Measurements from ENCODE around the gene OR5AR1.

The OR5AR1 gene

DNA sequence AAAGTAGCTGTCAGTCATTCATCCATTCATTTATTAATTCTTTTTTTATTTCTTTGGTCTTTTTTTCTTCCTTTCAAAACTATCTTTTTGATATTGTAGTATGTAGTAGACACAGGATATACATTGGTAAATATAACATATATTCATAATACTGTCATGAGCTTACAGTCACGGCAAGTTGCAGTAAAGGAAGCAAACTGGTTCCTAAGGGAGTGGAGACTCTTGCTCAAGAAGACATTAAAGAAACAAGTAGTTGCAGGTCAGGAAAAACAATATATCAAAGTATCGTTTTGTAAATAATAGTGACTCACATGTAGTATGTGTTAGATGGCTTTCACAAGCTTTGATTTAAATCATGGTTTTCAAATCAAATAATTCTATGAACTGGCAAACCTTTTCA lies 7.5 kb downstream of the OR5AR1 start:
- TF ChIP-seq, protein P1, sequence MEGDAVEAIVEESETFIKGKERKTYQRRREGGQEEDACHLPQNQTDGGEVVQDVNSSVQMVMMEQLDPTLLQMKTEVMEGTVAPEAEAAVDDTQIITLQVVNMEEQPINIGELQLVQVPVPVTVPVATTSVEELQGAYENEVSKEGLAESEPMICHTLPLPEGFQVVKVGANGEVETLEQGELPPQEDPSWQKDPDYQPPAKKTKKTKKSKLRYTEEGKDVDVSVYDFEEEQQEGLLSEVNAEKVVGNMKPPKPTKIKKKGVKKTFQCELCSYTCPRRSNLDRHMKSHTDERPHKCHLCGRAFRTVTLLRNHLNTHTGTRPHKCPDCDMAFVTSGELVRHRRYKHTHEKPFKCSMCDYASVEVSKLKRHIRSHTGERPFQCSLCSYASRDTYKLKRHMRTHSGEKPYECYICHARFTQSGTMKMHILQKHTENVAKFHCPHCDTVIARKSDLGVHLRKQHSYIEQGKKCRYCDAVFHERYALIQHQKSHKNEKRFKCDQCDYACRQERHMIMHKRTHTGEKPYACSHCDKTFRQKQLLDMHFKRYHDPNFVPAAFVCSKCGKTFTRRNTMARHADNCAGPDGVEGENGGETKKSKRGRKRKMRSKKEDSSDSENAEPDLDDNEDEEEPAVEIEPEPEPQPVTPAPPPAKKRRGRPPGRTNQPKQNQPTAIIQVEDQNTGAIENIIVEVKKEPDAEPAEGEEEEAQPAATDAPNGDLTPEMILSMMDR (IDR thresholded peaks at IDR 0.05): no peak

DNA sequence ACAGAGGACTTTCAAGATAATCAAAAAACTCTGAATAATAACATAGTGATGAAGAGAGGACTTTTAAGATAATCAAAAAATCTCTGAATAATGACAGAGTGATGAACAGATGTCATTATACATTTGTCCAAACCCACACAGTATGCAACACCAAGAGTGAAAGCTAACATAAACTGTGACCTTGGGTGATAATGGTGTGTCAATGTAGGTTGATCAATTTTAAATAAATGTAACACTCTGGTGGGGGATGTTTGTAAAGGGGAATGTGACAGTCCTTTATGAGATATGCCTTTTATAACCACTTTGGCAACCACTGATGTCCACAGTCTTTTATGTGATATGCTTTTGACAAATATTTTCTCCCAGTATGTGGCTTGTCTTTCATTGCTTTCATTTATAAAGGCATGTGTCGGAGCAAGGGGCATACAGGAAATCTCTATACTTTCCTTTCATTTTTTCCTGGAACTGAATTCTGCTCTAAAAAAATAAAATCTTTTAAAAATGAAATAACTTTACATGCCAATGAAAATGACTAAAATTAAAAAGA lies 25.1 kb downstream of the OR5AR1 start:
- TF ChIP-seq, protein P1 (IDR thresholded peaks at IDR 0.05): no peak

DNA sequence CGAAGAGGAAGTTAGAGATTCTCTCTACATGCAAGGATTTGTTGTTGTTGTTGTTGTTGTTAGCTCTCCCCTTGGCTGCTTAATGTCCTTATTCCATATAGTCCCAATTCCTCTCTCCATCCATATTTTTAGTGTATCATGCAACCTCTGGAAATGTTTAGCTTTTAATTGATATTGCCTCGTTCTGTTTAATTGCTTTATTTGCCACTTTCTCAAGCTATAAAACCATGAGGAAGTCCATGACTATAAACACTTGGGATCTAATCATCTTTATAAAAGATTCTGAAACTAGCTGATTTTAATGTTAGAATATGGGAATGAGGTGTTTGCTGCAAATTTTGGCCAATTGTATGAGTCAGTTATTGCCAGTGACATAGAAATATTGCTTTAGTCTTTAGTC lies 29.9 kb downstream of the OR5AR1 start:
- TF ChIP-seq, protein P1 (IDR thresholded peaks at IDR 0.05): no peak

DNA sequence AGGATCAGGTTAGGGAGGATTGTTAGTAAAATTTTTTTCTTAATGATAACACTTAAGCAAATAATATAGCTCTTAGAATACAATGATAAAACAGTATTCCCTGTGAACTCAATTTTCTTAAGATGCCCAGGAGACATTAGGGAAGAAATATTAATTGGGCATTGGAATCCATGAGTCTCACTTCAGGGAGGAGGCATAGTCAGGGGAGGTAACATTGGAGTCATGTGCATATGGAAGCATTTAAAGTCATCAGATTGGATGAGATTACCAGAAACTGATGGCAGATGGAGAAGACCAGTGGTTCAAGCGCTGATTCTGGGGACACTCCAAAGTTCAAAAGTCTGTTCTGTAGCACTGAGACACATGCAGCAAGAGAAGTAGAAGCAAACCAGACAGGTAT lies 35.3 kb downstream of the OR5AR1 start, which contains the start of gene OR9G1:
TSS of gene OR9G1 (plus strand) at position 301 of the 400 bp plus-strand sequence. CDS start 1,293 bp downstream, outside the sequence.
- TF ChIP-seq, protein P1 (IDR thresholded peaks at IDR 0.05): no peak

DNA sequence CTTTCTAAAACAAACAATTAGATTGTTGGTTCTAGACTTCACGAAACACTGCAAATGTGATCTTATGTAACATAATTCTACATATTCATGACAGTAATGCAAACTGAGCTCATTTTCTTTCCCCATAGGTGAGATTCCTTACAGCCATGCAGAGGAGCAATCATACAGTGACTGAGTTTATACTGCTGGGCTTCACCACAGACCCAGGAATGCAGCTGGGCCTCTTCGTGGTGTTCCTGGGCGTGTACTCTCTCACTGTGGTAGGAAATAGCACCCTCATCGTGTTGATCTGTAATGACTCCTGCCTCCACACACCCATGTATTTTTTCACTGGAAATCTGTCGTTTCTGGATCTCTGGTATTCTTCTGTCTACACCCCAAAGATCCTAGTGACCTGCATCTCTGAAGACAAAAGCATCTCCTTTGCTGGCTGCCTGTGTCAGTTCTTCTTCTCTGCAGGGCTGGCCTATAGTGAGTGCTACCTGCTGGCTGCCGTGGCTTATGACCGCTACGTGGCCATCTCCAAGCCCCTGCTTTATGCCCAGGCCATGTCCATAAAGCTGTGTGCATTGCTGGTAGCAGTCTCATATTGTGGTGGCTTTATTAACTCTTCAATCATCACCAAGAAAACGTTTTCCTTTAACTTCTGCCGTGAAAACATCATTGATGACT lies 36.9 kb downstream of the OR5AR1 start:
- TF ChIP-seq, protein P1 (IDR thresholded peaks at IDR 0.05): no peak

DNA sequence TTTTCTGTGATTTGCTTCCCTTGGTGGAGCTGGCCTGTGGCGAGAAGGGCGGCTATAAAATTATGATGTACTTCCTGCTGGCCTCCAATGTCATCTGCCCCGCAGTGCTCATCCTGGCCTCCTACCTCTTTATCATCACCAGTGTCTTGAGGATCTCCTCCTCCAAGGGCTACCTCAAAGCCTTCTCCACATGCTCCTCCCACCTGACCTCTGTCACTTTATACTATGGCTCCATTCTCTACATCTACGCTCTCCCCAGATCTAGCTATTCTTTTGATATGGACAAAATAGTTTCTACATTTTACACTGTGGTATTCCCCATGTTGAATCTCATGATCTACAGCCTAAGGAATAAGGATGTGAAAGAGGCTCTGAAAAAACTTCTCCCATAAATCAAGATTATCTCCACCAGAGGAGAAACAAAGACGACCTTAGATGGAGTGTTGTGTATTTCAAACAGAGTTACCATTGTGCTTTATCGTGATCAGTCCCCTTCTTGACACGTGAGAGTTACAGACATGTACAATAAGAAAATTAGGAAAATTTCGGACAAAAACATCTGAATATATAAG lies 37.5 kb downstream of the OR5AR1 start:
- TF ChIP-seq, protein P1 (IDR thresholded peaks at IDR 0.05): no peak

GRCh38 chr11:56705784-56706396 lies 42.4 kb downstream of the OR5AR1 start:
- TF ChIP-seq, protein P1 (IDR thresholded peaks at IDR 0.05): no peak
